Thoracic aorta (tissue), 2 donors: ENCODE data around the gene TOM1L2. TPM values are rescaled to one million over a fixed set of nuclear protein-coding genes. Genes with fewer than 3 reads are reported as not detected.

ENCODE experiments used
- ATAC-seq: fragments of 150-250 bp; one replicate; pipeline ENCODE4 v1.8.0; 2017; ENCODE audit warnings: low read depth; ENCODE audit not compliant: insufficient number of reproducible peaks, low FRiP score
- DNase-seq: peaks from one replicate; pipeline ENCODE4 v3.0.0-alpha.2; 2020; ENCODE audit warnings: low spot score
- H3K27ac ChIP-seq, 2 donors: fragments of 200-600 bp; sonication (generic); 1 replicate in 1 of 2; 2 replicates in 1 of 2; pipeline ENCODE4 v1.5.1; 2016; ENCODE audit warnings: mild to moderate bottlenecking in 2 of 2, moderate library complexity in 2 of 2
- H3K27me3 ChIP-seq: fragments of 200-600 bp; sonication (generic); replicated peaks from 2 replicates; pipeline ENCODE4 v1.6.0; 2016; ENCODE audit warnings: mild to moderate bottlenecking; ENCODE audit not compliant: insufficient read depth
- H3K36me3 ChIP-seq: fragments of 200-600 bp; sonication (generic); one replicate; pipeline ENCODE4 v1.5.1; 2016
- H3K4me1 ChIP-seq, 2 donors: fragments of 200-600 bp; sonication (generic); 1 replicate in 1 of 2; 2 replicates in 1 of 2; pipeline versions ENCODE4 v1.5.1 to v1.6.0; 2016; ENCODE audit warnings: low read depth in 2 of 2, mild to moderate bottlenecking in 1 of 2; ENCODE audit not compliant: control insufficient read depth in 1 of 2
- H3K4me3 ChIP-seq: fragments of 200-600 bp; sonication (generic); 2 replicates; pipeline ENCODE4 v1.5.1; 2016; ENCODE audit warnings: mild to moderate bottlenecking
- H3K9me3 ChIP-seq: fragments of 200-600 bp; sonication (generic); 2 replicates; pipeline ENCODE4 v1.5.1; 2016
- total RNA-seq, 2 donors: library from RNA; depleted of rRNA; stranded (reverse); fragments of >200 nt; gene quantifications; one replicate each; pipeline versions ENCODE4 v1.1.0 to v1.2.3, GENCODE V29; 2016
- TF ChIP-seq, protein P1 (sequence below): fragments of 200-600 bp; sonication (generic); IDR thresholded peaks from one replicate; pipeline ENCODE4 v1.5.1; 2019; ENCODE audit warnings: antibody characterized with exemption

TOM1L2 gene
- total RNA-seq, 2 donors from 2014 or later, result 63.4 to 185 TPM

DNA sequence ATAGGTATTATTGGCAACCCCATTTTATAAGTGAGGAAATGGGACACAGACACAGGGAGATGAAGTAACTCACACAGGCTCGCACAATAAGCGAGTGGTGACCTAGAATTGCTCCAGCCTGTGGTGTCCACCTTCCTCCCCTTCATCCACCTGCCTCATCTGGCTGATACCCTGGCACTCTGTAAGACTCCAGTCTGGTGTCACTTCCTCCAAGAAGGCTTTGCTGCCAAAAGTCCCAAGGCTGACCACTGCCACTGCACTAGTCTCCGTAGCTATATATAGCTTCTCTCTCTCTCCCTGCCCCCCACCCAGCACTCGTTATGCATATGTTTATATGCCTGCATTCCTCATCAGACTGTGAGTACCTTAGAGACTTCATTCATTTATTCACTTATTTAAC is 69.3 kb downstream of the TOM1L2 start:
- TF ChIP-seq, protein P1, sequence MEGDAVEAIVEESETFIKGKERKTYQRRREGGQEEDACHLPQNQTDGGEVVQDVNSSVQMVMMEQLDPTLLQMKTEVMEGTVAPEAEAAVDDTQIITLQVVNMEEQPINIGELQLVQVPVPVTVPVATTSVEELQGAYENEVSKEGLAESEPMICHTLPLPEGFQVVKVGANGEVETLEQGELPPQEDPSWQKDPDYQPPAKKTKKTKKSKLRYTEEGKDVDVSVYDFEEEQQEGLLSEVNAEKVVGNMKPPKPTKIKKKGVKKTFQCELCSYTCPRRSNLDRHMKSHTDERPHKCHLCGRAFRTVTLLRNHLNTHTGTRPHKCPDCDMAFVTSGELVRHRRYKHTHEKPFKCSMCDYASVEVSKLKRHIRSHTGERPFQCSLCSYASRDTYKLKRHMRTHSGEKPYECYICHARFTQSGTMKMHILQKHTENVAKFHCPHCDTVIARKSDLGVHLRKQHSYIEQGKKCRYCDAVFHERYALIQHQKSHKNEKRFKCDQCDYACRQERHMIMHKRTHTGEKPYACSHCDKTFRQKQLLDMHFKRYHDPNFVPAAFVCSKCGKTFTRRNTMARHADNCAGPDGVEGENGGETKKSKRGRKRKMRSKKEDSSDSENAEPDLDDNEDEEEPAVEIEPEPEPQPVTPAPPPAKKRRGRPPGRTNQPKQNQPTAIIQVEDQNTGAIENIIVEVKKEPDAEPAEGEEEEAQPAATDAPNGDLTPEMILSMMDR, result no peak

DNA sequence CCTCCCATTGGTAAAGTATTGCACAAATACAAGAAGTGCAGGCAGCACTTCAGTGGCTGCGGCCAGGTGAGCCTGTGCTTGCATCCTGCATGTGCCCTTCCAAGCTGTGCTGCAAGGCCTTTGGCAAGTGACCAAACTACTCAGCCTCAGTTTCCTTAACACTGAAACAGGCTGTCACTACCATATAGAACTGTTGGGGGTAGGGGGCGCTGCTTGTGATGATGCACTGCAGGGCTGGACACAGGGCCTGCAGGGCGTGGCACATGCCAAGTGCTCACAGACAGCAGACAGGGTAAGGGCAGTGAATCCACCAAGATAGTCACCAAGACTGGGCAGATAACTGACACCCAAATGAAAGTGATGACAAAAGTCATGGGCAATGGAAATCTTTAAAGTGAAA is 69.8 kb downstream of the TOM1L2 start:
- no peak for ATAC-seq
- Histone ChIP-seq H3K27me3 (no peaks in the 10 kb centered on the region), H3K27ac (no peak overlapping the region), H3K36me3 (peaks cover 7% of the 10 kb centered on the region), H3K9me3 (no peaks in the 10 kb centered on the region), H3K4me1 (peaks cover 13 to 18% of the 10 kb centered on the region in 2 donors), H3K4me3 (no peak overlapping the region)
- no peak for DNase-seq
- TF ChIP-seq, protein P1, result no peak

More for the DNA sequence above, 69.3 kb downstream of the TOM1L2 start:
- Histone ChIP-seq H3K4me3 (no peak overlapping the region), H3K9me3 (no peaks in the 10 kb centered on the region), H3K36me3 (peaks cover 7% of the 10 kb centered on the region), H3K4me1 (peaks cover 13 to 18% of the 10 kb centered on the region in 2 donors), H3K27me3 (no peaks in the 10 kb centered on the region), H3K27ac (no peak overlapping the region)
- ATAC-seq (no peak), DNase-seq (no peak)

DNA sequence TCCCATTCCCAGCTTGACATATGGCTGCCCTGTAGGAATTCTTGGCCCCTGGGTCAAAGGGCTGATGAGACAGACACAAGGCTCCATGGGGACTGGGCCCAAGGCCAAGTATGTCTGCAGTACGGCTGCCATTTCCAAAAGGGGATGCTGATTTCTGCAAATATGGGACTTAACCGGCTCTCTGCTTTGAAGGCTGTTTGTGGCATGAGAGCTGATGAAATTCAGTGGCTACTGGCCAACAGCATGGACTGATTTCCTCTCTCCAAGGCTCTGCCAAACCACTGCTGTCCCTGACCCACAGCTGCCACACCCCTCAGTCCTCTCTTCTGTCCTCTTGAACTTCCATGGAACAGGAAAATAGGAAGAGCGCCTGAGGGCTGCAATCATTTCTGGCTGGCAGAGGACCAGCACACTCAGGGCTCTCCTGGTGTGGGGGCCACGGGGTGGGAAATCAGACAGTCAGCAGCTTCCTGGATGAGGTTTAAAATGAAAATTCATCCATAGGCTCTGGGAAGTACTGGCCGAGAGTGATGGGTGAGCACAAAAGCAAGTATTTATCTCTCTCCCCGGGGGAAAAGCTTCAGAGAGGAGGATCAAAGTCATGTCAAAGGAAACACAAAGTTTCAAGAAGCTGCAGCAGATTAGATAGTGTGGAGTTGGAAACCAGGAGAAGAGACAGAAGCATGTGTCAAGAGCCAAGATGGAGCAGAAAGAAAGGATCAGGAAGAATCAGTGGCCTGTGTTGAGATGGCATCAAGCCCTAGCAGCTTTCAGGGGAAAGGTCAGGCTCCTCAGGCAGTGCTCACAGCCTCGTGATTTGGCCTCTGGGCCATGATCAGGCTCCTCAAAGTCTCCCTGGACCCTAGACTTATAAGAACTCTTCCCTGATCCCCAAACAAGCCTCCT is 71.3 kb downstream of the TOM1L2 start:
- Histone ChIP-seq H3K4me1 (peaks cover 13 to 18% of the 10 kb centered on the region in 2 donors), H3K27ac (peak overlapping the region; percentile 33 to 34), H3K4me3 (no peak overlapping the region), H3K9me3 (no peaks in the 10 kb centered on the region), H3K27me3 (no peaks in the 10 kb centered on the region), H3K36me3 (peaks cover 18% of the 10 kb centered on the region)
- peak; percentile 47 for DNase-seq
- TF ChIP-seq, protein P1, result no peak
- peak; percentile 75 for ATAC-seq

DNA sequence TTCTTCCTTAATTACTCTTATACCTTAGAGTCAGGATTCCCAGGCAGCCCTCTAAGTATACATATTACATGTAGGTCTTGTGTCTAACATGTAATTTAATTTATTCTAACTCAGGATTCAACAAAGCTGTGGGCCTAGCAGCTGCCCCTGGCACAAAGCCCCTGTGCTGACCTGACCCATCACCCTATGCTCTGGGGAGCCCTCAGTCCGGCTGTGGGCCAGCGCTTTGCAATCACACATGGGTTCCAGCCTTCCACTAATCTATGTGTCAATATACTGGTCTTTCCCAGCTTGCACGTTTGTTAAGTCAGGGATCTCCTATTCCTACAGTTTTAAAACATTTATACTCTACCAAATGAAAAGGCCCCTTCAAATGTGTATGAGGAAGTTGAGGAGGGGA is 72.7 kb downstream of the TOM1L2 start:
- Histone ChIP-seq H3K36me3 (peaks cover 22% of the 10 kb centered on the region), H3K27ac (no peak overlapping the region), H3K4me1 (peaks cover 13 to 18% of the 10 kb centered on the region in 2 donors), H3K9me3 (no peaks in the 10 kb centered on the region), H3K4me3 (no peak overlapping the region), H3K27me3 (no peaks in the 10 kb centered on the region)
- DNase-seq, result no peak
- ATAC-seq, result no peak
- TF ChIP-seq, protein P1, result no peak

DNA sequence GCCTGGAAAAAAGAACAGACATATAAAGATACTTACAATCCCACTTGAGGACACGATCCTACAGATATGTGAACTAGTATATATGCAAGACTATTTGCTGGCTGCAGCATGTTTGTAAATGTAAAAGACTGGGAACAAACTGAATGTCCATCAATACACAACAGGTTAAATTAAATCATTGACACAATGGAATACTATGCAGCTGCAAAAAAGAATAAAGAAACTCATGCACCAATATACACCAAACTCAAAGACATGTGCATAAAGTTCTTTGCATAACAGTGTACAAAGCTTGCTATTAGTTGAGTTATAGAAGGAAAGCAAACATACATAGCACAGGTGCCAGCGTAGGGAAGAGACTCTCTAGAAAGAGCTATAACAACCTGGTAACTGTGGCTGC is 73.5 kb downstream of the TOM1L2 start:
- Histone ChIP-seq H3K27ac (no peak overlapping the region), H3K9me3 (no peaks in the 10 kb centered on the region), H3K36me3 (peaks cover 22% of the 10 kb centered on the region), H3K4me3 (no peak overlapping the region), H3K27me3 (no peaks in the 10 kb centered on the region), H3K4me1 (peaks cover 13 to 18% of the 10 kb centered on the region in 2 donors)
- DNase-seq (no peak), ATAC-seq (no peak)
- TF ChIP-seq, protein P1, result no peak
